A549 (cell line): ENCODE data around the gene APOH. TPM values are rescaled to one million over a fixed set of nuclear protein-coding genes. Genes with fewer than 3 reads are reported as not detected.

Experiments
- ATAC-seq, 2 experiments: fragments of 200-7000 bp in 1 of 2; fragments of >200 bp in 1 of 2; cut with Nextera tagmentation in 1 of 2; cut with Tn5 transposase in 1 of 2; 3 replicates each; pipeline versions ENCODE4 v1.8.0 to v1.9.1; 2018 to 2020; ENCODE audit warnings: mild to moderate bottlenecking in 1 of 2, moderate library complexity in 1 of 2
- CTCF ChIA-PET: fragments of 300-600 bp; sonication (Branson Sonifier 250); formaldehyde crosslinking; extraction: SDS; loops from one replicate; lab custom pipeline; 2021; ENCODE audit warnings: antibody characterized with exemption, inconsistent platforms; lab: Yijun Ruan, JAX
- POLR2A ChIA-PET: fragments of 350-600 bp; formaldehyde crosslinking; extraction: SDS; loops from one replicate; lab custom pipeline; 2021; ENCODE audit warnings: antibody characterized with exemption, inconsistent platforms; lab: Yijun Ruan, JAX
- DNase-seq, 2 experiments: peaks; one replicate each; pipeline versions ENCODE4 v3.0.0 to v3.0.0-alpha.2; 2011 to 2016; ENCODE audit warnings: low read depth in 1 of 2, low spot score in 1 of 2
- FAIRE-seq: peaks from 2 replicates; lab custom pipeline; 2011; peaks lifted over from hg19 to GRCh38; lab: Jason Lieb, UNC
- H3K27ac ChIP-seq, 2 experiments: fragments of >200 bp; sonication (Bioruptor Twin); formaldehyde crosslinking; 3 replicates each; pipeline ENCODE4 v1.5.1; 2016 to 2017
- H3K4me1 ChIP-seq: fragments of >200 bp; sonication (Bioruptor Twin); formaldehyde crosslinking; 3 replicates; pipeline ENCODE4 v1.6.1; 2016
- H3K4me2 ChIP-seq: fragments of >200 bp; sonication (Bioruptor Twin); formaldehyde crosslinking; 3 replicates; pipeline ENCODE4 v1.6.1; 2016
- H3K4me3 ChIP-seq: fragments of >200 bp; sonication (Bioruptor Twin); formaldehyde crosslinking; 3 replicates; pipeline ENCODE4 v1.5.1; 2016
- H3K9me3 ChIP-seq: fragments of >200 bp; sonication (Bioruptor Twin); formaldehyde crosslinking; 3 replicates; pipeline ENCODE4 v1.6.1; 2016
- ATOH8 ChIP-seq: fragments of 250-450 bp; sonication (Bioruptor Pico); IDR thresholded peaks from 2 replicates; pipeline ENCODE4 v1.5.0; 2020; ENCODE audit warnings: low read depth, mild to moderate bottlenecking, moderate library complexity
- BCL3 ChIP-seq: fragments of >200 bp; sonication (Bioruptor Twin); formaldehyde crosslinking; IDR thresholded peaks from 3 replicates; pipeline ENCODE4 v1.6.1; 2016
- CEBPB ChIP-seq, 2 experiments: fragments of >200 bp in 1 of 2; sonication (Bioruptor Twin) in 1 of 2; formaldehyde crosslinking in 1 of 2; IDR thresholded peaks; 2 replicates each; pipeline ENCODE4 v1.6.1; 2012 to 2016
- CHD2 ChIP-seq: fragments of 150-350 bp; IDR thresholded peaks from 2 replicates; pipeline ENCODE4 v1.6.1; 2014; ENCODE audit warnings: low read length; ENCODE audit not compliant: partially characterized antibody
- EHF ChIP-seq: fragments of 250-450 bp; sonication (Bioruptor Pico); IDR thresholded peaks from 2 replicates; pipeline ENCODE4 v1.5.0; 2020; ENCODE audit warnings: mild to moderate bottlenecking
- EHMT2 ChIP-seq: fragments of 200-600 bp; sonication (generic); IDR thresholded peaks from 2 replicates; pipeline ENCODE4 v1.6.1; 2016; ENCODE audit warnings: antibody characterized with exemption, low read depth, mild to moderate bottlenecking, moderate library complexity
- ELK1 ChIP-seq: fragments of 150-350 bp; IDR thresholded peaks from 2 replicates; pipeline ENCODE4 v1.6.1; 2014; ENCODE audit warnings: low read depth, mild to moderate bottlenecking, low read length
- FOSB ChIP-seq: fragments of 250-450 bp; sonication (Bioruptor Pico); IDR thresholded peaks from 2 replicates; pipeline ENCODE4 v1.5.0; 2020; ENCODE audit warnings: mild to moderate bottlenecking, moderate library complexity
- FOSL2 ChIP-seq, 2 experiments: fragments of 450-650 bp in 1 of 2; fragments of >200 bp in 1 of 2; sonication (Bioruptor Twin) in 1 of 2; formaldehyde crosslinking; IDR thresholded peaks; 2 replicates each; pipeline versions ENCODE4 v1.5.0 to v1.6.1; 2016 to 2020; ENCODE audit warnings: mild to moderate bottlenecking in 1 of 2, moderate library complexity in 1 of 2
- FOXS1 ChIP-seq: fragments of 250-450 bp; sonication (Bioruptor Pico); IDR thresholded peaks from 2 replicates; pipeline ENCODE4 v1.5.0; 2020; ENCODE audit warnings: mild to moderate bottlenecking, moderate library complexity
- HOXA7 ChIP-seq: fragments of 250-450 bp; sonication (Bioruptor Pico); IDR thresholded peaks from 2 replicates; pipeline ENCODE4 v1.5.0; 2020; ENCODE audit warnings: mild to moderate bottlenecking, moderate library complexity
- JUN ChIP-seq, 2 experiments: fragments of >200 bp; sonication (Bioruptor Twin); formaldehyde crosslinking; IDR thresholded peaks; 2 replicates in 1 of 2; 3 replicates in 1 of 2; pipeline ENCODE4 v1.6.1; 2016 to 2017
- KDM5A ChIP-seq: fragments of 200-600 bp; sonication (generic); IDR thresholded peaks from 2 replicates; pipeline ENCODE4 v1.6.1; 2016; ENCODE audit warnings: antibody characterized with exemption, mild to moderate bottlenecking
- MAFK ChIP-seq: fragments of 450-650 bp; IDR thresholded peaks from 2 replicates; pipeline ENCODE4 v1.6.1; 2014; ENCODE audit not compliant: partially characterized antibody
- MAZ ChIP-seq: fragments of 150-350 bp; IDR thresholded peaks from 2 replicates; pipeline ENCODE4 v1.6.1; 2014; ENCODE audit warnings: antibody characterized with exemption, low read depth, low read length, borderline replicate concordance
- NFE2L2 ChIP-seq: fragments of 150-350 bp; conservative IDR thresholded peaks from 2 replicates; pipeline ENCODE4 v1.6.1; 2014; ENCODE audit warnings: low read length
- NPAS2 ChIP-seq: fragments of 250-450 bp; sonication (Bioruptor Pico); IDR thresholded peaks from 2 replicates; pipeline ENCODE4 v1.8.0; 2022; ENCODE audit warnings: mild to moderate bottlenecking, moderate library complexity, borderline replicate concordance
- PHF8 ChIP-seq: fragments of 200-600 bp; sonication (generic); IDR thresholded peaks from 2 replicates; pipeline ENCODE4 v1.6.1; 2016; ENCODE audit warnings: low read depth, mild to moderate bottlenecking, antibody characterized with exemption, moderate library complexity, borderline replicate concordance
- RCOR1 ChIP-seq: fragments of 150-350 bp; IDR thresholded peaks from 2 replicates; pipeline ENCODE4 v1.6.1; 2014; ENCODE audit warnings: antibody characterized with exemption, low read length, low read depth
- RNF2 ChIP-seq: fragments of 200-600 bp; sonication (generic); IDR thresholded peaks from 2 replicates; pipeline ENCODE4 v1.6.1; 2016; ENCODE audit warnings: low read depth, mild to moderate bottlenecking, antibody characterized with exemption, moderate library complexity, borderline replicate concordance
- SMC3 ChIP-seq: fragments of >200 bp; sonication (Bioruptor Twin); formaldehyde crosslinking; IDR thresholded peaks from 3 replicates; pipeline ENCODE4 v1.6.1; 2018; ENCODE audit warnings: inconsistent platforms
- TP53 ChIP-seq: fragments of 250-450 bp; sonication (Bioruptor Pico); IDR thresholded peaks from 2 replicates; pipeline ENCODE4 v1.5.0; 2021; ENCODE audit warnings: mild to moderate bottlenecking, moderate library complexity
- ZC3H11A ChIP-seq: fragments of 450-650 bp; IDR thresholded peaks from 2 replicates; pipeline ENCODE4 v1.6.1; 2014; ENCODE audit warnings: antibody characterized with exemption, mild to moderate bottlenecking
- WGBS: methylation state at CpG from one replicate; pipeline ENCODE4 v1.1.6; 2017; ENCODE audit errors: missing lambda C conversion rate; 5-methylcytosine and 5-hydroxymethylcytosine counted together
- polyA plus RNA-seq, 4 experiments: library from polyadenylated mRNA; depleted of rRNA in 3 of 4; stranded (reverse); fragments of >200 nt; fragmentation: RNase III in 1 of 4; extraction: RNeasy Plus Mini Kit Qiagen cat#74134 plus additional on column Dnase treatment in 1 of 4; gene quantifications; 2 replicates in 3 of 4; 3 replicates in 1 of 4; pipeline ENCODE4 v1.2.3, GENCODE V29; 2011 to 2017
- TF ChIP-seq, protein P1 (sequence below): fragments of 450-650 bp; IDR thresholded peaks from 2 replicates; pipeline ENCODE4 v1.6.1; 2014; ENCODE audit warnings: antibody characterized with exemption
- TF ChIP-seq, protein P2 (sequence below): fragments of >200 bp; sonication (Bioruptor Twin); formaldehyde crosslinking; IDR thresholded peaks from 3 replicates; pipeline ENCODE4 v1.5.1; 2016
- TF ChIP-seq, protein P3 (sequence below): fragments of >200 bp; sonication (Bioruptor Twin); formaldehyde crosslinking; IDR thresholded peaks from 2 replicates; pipeline ENCODE4 v1.6.1; 2016

The APOH gene
- polyA plus RNA-seq, 2 of the 4 experiments (the other 2 are of a cell fraction) = 6.9 to 26.1 TPM

GRCh38 chr17:66175892-66176291 lies 53.3 kb downstream of the APOH start (continued):
- TF ChIP-seq, protein P1, sequence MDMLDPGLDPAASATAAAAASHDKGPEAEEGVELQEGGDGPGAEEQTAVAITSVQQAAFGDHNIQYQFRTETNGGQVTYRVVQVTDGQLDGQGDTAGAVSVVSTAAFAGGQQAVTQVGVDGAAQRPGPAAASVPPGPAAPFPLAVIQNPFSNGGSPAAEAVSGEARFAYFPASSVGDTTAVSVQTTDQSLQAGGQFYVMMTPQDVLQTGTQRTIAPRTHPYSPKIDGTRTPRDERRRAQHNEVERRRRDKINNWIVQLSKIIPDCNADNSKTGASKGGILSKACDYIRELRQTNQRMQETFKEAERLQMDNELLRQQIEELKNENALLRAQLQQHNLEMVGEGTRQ = no peak

DNA sequence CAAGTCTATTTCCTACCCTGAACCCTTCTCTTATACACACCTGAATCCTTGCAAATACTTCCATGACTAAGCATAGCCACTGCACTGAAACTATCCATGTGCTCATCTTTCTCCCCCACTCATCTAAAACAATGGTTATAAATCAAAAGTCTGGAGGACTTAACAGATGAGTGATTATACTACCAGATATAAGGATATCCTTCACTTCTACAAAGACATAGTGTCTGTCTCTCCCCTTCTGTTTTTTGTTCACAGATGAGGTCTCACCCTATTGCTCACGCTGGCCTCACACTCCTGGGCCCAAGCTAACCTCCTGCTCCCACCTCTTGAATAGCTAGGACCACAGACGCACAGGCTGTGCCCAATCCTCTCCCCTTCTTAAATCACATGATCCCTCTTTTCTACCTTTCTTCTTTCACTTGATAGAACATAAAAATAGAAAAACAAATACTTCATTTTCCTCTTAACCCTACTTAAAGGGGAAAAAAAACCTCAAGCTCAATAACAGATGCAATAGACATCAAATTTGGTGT lies 56.5 kb downstream of the APOH start:
- FAIRE-seq (no peak), DNase-seq (no peak), ATAC-seq (no peak)
- Histone ChIP-seq H3K27ac (no peak overlapping the region), H3K4me3 (no peak overlapping the region), H3K4me2 (no peak overlapping the region), H3K4me1 (no peaks in the 10 kb centered on the region), H3K9me3 (no peaks in the 10 kb centered on the region)
- ChIA-PET CTCF (interaction anchor here (1.1 to 1.3 kb wide), 4 partner anchors 8 to 941 kb away, joined by 3 to 4 read pairs (median 3); no protein-coding TSS in a partner anchor), POLR2A (no interaction called here)
- no peak for TF ChIP-seq ZC3H11A
- no peak for TF ChIP-seq JUN (IDR thresholded peaks at IDR 0.05)
- TF ChIP-seq FOSL2 (IDR thresholded peaks at IDR 0.05) = no peak
- no peak for TF ChIP-seq FOSL2 (CRISPR knock-in tag; IDR thresholded peaks at IDR 0.05)
- no peak for TF ChIP-seq ELK1
- TF ChIP-seq SMC3 = no peak
- TF ChIP-seq HOXA7 (CRISPR knock-in tag) = no peak
- no peak for TF ChIP-seq CHD2
- no peak for TF ChIP-seq BCL3
- no peak for TF ChIP-seq ATOH8 (CRISPR knock-in tag)
- no peak for TF ChIP-seq CEBPB (IDR thresholded peaks at IDR 0.05)
- TF ChIP-seq EHMT2 = no peak
- TF ChIP-seq KDM5A = no peak
- no peak for TF ChIP-seq MAZ
- no peak for TF ChIP-seq FOSB (CRISPR knock-in tag)
- TF ChIP-seq NPAS2 (CRISPR knock-in tag) = no peak
- TF ChIP-seq TP53 (CRISPR knock-in tag) = no peak
- 46% methylated on average over 2 of the region's 2 CpGs for WGBS

DNA sequence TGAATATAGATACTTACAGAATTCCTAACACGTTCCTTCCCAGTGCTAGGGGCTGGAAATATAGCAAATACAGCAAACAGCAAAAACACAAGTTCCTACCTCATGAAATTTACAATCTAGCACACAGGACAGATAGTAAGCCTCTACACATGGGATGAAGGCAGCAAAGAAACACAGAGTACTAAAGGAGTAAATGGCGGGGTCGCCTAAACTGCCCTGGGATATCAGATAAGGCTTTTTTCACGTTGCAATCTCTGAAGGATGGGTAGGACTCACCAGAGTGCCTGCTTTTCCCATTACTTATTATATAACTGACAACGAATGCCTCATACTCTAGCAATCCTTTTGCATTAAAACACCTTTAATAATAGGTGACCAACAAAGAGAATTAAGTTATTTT lies 57.1 kb downstream of the APOH start:
- ATAC-seq (no peak), FAIRE-seq (no peak), DNase-seq (no peak)
- Histone ChIP-seq H3K4me1 (no peaks in the 10 kb centered on the region), H3K4me3 (no peak overlapping the region), H3K4me2 (no peak overlapping the region), H3K9me3 (no peaks in the 10 kb centered on the region), H3K27ac (no peak overlapping the region)
- CTCF ChIA-PET = interaction anchor here (1.3 to 3.4 kb wide), 2 partner anchors 8 to 878 kb away, joined by 3 to 24 read pairs; no protein-coding TSS in a partner anchor
- 84% methylated on average over 5 of the region's 5 CpGs for WGBS
- POLR2A ChIA-PET = no interaction called here
- TF ChIP-seq KDM5A (no peak), TP53 (CRISPR knock-in tag) (no peak), FOXS1 (CRISPR knock-in tag) (no peak), RNF2 (no peak), SMC3 (no peak), ELK1 (no peak), PHF8 (no peak), MAFK (no peak), NFE2L2 (no peak), JUN (IDR thresholded peaks at IDR 0.05) (no peak), FOSL2 (IDR thresholded peaks at IDR 0.05) (no peak), FOSL2 (CRISPR knock-in tag; IDR thresholded peaks at IDR 0.05) (no peak), EHF (CRISPR knock-in tag) (no peak), RCOR1 (no peak)
- TF ChIP-seq, protein P2, sequence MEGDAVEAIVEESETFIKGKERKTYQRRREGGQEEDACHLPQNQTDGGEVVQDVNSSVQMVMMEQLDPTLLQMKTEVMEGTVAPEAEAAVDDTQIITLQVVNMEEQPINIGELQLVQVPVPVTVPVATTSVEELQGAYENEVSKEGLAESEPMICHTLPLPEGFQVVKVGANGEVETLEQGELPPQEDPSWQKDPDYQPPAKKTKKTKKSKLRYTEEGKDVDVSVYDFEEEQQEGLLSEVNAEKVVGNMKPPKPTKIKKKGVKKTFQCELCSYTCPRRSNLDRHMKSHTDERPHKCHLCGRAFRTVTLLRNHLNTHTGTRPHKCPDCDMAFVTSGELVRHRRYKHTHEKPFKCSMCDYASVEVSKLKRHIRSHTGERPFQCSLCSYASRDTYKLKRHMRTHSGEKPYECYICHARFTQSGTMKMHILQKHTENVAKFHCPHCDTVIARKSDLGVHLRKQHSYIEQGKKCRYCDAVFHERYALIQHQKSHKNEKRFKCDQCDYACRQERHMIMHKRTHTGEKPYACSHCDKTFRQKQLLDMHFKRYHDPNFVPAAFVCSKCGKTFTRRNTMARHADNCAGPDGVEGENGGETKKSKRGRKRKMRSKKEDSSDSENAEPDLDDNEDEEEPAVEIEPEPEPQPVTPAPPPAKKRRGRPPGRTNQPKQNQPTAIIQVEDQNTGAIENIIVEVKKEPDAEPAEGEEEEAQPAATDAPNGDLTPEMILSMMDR = no peak
- TF ChIP-seq, protein P1 = no peak
- TF ChIP-seq, protein P3, sequence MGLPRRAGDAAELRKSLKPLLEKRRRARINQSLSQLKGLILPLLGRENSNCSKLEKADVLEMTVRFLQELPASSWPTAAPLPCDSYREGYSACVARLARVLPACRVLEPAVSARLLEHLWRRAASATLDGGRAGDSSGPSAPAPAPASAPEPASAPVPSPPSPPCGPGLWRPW = no peak
